Activated T-cell treated with anti-CD3 and anti-CD28 coated beads, Interleukin-2, amount 50 U/mL, for 4 hours (primary cell): Measurements from ENCODE around the gene DDB1. TPM values are rescaled to one million over a fixed set of nuclear protein-coding genes. Genes with fewer than 3 reads are reported as not detected.
A peak's percentile ranks its signal among the peaks of the same experiment; 100 is the strongest.

Source experiments
- ATAC-seq, 2 donors: fragments of 200-7000 bp; cut with Tn5 transposase; one replicate each; pipeline ENCODE4 v1.10.0; 2021
- DNase-seq: peaks from one replicate; pipeline ENCODE4 v3.0.0-alpha.2; 2020
- H3K27me3 Mint-ChIP-seq: one replicate; pipeline ENCODE4 v1.8.0; 2021; ENCODE audit warnings: low read depth, mixed read lengths
- H3K36me3 Mint-ChIP-seq: one replicate; pipeline ENCODE4 v1.8.0; 2022; ENCODE audit warnings: mixed read lengths; ENCODE audit not compliant: insufficient read depth
- H3K4me1 Mint-ChIP-seq: one replicate; pipeline ENCODE4 v1.8.0; 2021; ENCODE audit warnings: low read depth, mixed read lengths
- H3K4me3 Mint-ChIP-seq: one replicate; pipeline ENCODE4 v1.8.0; 2021; ENCODE audit warnings: mild to moderate bottlenecking, moderate library complexity, mixed read lengths
- H3K9me3 Mint-ChIP-seq: one replicate; pipeline ENCODE4 v1.8.0; 2021; ENCODE audit warnings: mixed read lengths
- total RNA-seq, 3 donors: library from RNA; stranded (reverse); gene quantifications; one replicate each; pipeline ENCODE4 v1.2.1, GENCODE V29; 2021

Gene DDB1
- total RNA-seq, 3 donors from 2014 or later: 313 to 358 (median 327) TPM

DNA sequence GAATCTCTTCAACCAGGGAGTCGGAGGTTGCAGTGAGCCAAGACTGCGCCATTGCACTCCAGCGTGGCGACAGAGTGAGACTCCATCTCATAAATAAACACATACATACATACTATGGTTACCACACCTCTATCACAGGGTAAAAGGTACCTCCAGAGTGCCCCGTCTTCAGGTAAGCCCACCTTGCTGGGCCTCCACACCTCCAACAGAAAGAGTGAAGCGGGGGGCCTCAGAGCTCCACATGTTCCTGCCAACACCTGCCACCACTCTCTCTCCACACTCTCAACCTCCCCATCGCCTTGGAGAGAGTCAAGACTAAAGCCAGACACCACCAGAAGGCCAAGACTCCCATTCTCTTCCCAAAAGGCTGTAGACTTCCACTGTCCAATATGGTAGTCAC is 27.5 kb downstream of the DDB1 start:
- ATAC-seq: no peak
- Mint-ChIP-seq H3K27me3 (no peaks in the 10 kb centered on the region), H3K36me3 (peaks cover 40% of the 10 kb centered on the region), H3K4me1 (peaks cover 2% of the 10 kb centered on the region), H3K9me3 (no peaks in the 10 kb centered on the region), H3K4me3 (no peak overlapping the region)
- DNase-seq: no peak

DNA sequence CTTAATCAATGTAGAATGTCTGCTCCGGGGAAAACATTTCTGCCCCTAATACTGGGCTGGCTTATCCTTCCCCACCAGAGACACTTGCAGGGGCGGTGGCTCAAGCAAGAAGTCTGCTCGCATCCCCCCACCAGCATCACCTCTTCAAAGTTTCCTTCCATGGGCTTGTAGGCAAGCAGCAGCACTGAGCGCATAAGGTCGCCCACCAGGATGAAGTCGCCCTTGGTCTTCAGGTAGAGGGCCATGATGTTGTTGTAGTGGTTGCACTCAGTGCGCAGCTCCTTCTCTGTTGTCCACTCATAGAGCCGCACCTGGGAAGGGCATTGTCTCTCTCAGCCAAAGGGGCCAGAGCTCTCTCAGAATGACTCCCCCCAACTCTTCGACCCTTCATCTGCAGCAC is 29.2 kb downstream of the DDB1 start:
- Mint-ChIP-seq H3K4me1 (peaks cover 11% of the 10 kb centered on the region), H3K9me3 (no peaks in the 10 kb centered on the region), H3K4me3 (no peak overlapping the region), H3K27me3 (no peaks in the 10 kb centered on the region), H3K36me3 (peaks cover 46% of the 10 kb centered on the region)
- no peak for ATAC-seq
- DNase-seq: no peak

DNA sequence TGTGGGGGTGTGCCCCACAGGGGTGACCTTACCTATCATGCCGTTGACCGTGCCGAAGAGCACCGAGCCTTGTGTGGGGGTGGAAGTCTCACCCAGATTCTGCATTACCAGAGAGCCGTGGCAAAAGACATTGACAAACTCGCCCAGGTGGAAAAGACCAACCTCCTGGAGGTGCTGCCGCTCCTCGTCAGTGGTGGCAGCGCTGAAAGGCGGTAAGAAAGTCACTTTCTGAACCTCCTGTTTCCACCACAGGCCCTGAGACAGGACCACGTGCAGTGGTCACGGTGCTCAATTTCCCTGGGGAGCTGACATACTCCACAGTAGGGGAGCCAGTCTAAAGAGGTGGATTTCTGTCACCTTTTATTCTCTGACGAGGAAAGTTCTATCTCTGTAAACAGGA is 30.4 kb downstream of the DDB1 start:
- H3K4me3 Mint-ChIP-seq: no peak overlapping the region
- H3K36me3 Mint-ChIP-seq: peaks cover 52% of the 10 kb centered on the region
- no peak for ATAC-seq
- H3K9me3 Mint-ChIP-seq: no peaks in the 10 kb centered on the region
- peaks cover 21% of the 10 kb centered on the region for H3K4me1 Mint-ChIP-seq
- DNase-seq: no peak
- H3K27me3 Mint-ChIP-seq: no peaks in the 10 kb centered on the region

DNA sequence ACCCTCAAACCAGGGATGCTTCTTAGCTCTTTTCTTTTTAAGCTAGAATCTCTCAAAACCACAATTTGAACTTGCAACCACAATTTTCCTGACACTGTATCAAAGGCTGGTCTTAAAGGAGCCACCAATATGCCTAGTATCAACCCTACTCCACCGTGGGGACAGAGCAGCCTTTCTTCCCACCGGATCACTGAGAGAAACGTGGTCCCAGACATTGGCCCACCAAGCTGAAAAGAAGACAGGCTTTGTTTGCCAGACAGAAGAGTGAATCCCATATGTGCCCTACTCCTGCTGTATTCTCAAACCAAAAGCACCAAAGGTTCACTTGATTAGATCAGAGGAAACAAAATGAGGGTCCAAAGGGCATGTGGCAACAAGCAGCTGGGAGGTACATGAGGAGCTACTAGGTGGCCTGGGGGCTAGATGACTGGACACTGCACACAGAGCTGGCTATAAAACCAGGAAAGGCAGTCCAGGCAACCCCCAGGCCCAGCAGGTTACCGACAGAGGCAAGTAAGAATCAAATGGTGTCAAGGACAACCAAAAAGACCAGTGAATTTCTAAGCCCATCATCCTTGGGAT is 34.2 kb downstream of the DDB1 start:
- H3K9me3 Mint-ChIP-seq: no peaks in the 10 kb centered on the region
- H3K36me3 Mint-ChIP-seq: peaks cover 47% of the 10 kb centered on the region
- peaks cover 27% of the 10 kb centered on the region for H3K4me1 Mint-ChIP-seq
- H3K27me3 Mint-ChIP-seq: peaks cover 3% of the 10 kb centered on the region
- no peak overlapping the region for H3K4me3 Mint-ChIP-seq
- DNase-seq (no peak), ATAC-seq (no peak)

DNA sequence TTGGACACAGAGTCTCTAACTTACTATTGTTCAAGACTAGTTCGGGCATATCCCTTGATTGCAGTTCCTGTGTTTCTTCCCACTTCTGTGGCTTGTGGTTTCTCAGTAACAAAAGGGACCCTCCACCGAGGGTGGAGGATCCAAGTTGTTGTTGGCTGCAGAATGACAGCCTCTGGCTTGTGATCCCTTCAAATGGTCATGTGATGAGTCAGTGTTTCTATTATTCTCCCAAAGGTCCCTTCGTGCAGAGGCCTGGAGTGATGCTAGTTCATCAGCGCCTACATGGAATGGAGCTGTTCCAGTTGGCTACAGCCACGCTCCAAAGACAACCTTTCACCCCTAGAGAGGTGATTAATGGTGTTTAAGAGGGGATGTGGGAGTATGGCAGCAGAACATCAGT is 35.2 kb downstream of the DDB1 start:
- ATAC-seq (no peak), DNase-seq (no peak)
- Mint-ChIP-seq H3K27me3 (peaks cover 10% of the 10 kb centered on the region), H3K4me1 (peaks cover 33% of the 10 kb centered on the region), H3K9me3 (no peaks in the 10 kb centered on the region), H3K4me3 (no peak overlapping the region), H3K36me3 (peaks cover 42% of the 10 kb centered on the region)

DNA sequence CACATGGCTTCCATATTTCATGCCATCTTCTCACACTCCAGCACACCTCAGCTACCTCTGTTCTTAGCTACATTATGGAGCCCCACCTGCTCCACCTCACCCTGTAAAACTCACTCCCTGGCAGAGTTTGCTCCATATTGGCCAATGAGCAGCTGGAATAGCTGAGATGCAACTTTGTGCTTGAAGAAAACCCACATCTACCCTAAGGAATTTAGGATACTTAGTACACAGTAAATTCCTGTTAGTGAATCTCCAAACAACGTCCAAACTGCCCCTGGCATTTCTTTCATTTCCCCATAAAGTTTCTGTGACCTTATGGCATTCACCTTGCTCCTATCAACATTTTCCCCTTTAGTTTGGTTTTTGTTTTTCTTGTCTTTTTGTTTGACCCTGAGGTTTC is 35.6 kb downstream of the DDB1 start:
- H3K36me3 Mint-ChIP-seq: peaks cover 41% of the 10 kb centered on the region

DNA sequence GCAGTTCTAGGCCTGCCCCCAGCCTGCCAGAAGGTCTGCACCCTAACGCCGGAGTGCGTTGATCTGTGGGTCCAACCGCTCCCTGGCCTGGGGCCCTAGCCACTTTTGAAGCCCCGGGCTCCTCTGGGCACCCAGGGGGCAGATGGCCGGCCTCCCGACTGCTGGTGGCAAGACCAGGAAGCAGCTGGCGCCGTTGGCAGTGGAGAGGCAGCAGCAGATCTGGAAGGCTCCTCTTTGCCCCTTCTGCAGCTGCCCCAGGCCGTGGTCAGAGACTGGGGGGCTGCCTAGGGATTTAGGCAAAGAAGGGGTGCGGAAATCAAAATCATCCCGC is 37.3 kb downstream of the DDB1 start:
- Mint-ChIP-seq H3K9me3 (no peaks in the 10 kb centered on the region), H3K36me3 (peaks cover 28% of the 10 kb centered on the region), H3K4me3 (peak overlapping the region; percentile 53), H3K27me3 (peaks cover 18% of the 10 kb centered on the region), H3K4me1 (peaks cover 31% of the 10 kb centered on the region)
- no peak for DNase-seq
- no peak for ATAC-seq

More for the DNA sequence above, 35.6 kb downstream of the DDB1 start:
- no peaks in the 10 kb centered on the region for H3K9me3 Mint-ChIP-seq
- DNase-seq: no peak
- no peak overlapping the region for H3K4me3 Mint-ChIP-seq
- peaks cover 14% of the 10 kb centered on the region for H3K27me3 Mint-ChIP-seq
- H3K4me1 Mint-ChIP-seq: peaks cover 33% of the 10 kb centered on the region
- no peak for ATAC-seq

DNA sequence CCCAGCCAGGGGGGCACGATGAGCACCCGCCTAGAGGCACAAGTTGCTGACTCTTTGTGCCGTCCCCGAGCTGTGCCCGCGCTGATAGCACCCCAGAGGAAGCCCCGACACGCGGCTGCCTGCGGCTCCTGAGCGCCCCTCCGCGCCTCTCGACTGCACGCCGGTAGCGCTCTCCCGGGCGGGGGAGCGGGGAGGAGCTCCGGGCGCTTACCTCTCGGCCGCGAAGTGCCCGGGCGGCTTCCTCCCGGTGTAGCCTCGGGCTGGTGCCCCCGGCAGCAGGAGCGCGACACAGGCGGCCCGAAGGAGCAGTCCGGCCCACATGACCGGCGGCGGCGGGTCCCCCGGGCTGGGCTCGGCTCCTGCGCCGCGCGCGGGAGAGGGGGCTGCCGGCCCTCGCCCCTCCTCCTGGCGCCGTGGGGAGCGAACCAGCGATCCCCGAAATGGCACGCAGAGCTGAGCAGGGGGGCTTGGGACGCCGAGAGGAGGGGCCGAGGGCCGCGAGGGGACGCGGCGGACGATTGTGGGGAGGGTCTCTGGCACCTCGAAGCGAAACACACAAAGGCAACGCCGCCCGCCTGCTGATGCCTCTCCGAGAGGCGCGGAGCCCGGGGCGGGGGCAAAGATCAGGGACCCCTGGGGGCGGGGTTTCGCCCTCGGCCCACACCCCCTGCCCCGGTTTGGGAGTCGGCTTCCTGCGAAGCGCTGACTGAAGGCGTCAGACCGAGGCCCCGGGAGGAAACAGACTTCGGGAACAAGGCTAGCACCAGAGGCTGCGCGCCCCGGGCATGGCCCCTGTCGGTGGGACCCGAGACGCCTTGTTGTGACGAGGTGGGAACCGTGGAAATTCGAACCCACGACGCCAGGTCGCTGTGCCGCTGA is 37.9 kb downstream of the DDB1 start, which contains the start of gene VWCE:
TSS of gene VWCE (minus strand) at position 600 of the 879 bp plus-strand sequence. CDS start at position 321, 279 bp downstream.
- peak; percentile 87 to 91 for ATAC-seq

DNA sequence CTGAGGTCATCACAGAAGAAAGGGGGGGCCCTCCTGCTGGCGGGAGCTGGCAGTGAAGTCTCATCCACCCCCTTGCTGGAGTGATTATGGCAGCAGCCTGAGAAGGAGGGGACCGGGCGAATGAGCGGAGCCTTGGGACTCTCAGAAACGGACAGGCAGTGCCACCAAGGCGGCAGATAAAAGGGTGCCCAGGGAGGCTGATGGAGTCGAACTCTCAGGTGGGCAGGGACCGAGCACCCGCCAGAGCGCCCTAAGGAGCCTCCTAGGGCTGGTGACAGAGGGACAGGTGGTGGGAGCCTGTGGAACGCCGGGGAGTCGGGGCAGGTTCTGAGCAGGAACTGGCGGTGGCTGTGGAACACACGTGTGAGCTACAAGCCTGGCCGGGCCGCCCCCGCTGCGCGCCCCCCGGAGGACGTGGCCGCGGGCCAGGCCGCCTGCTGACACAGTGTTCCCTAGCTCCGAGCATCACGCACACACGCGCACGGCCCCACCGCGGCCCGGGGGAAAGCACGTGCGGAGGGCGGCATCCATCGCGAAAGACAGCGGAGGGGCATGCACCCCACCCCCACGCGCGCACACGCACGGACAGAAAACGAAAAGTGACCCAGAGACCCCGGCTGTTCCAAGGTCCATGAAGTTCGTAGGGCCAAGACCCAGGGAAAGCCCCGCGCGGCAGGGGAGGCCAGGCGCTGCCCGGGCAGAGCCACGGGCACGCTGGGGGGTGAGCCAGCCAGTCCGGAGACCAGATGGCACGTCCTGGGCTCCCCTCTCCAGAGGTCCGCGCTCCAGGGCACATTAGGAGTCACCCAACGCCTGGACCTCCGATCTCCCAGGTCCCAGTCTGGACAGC is 38.8 kb downstream of the DDB1 start:
- Mint-ChIP-seq H3K4me3 (peak overlapping the region; percentile 84), H3K4me1 (peaks cover 26% of the 10 kb centered on the region), H3K36me3 (peaks cover 18% of the 10 kb centered on the region), H3K9me3 (no peaks in the 10 kb centered on the region), H3K27me3 (peaks cover 18% of the 10 kb centered on the region)
- DNase-seq (peak; percentile 31), ATAC-seq (peak; percentile 51 to 52)

More for the DNA sequence above, 37.9 kb downstream of the DDB1 start, which contains the start of gene VWCE:
- Mint-ChIP-seq H3K4me1 (peaks cover 31% of the 10 kb centered on the region), H3K27me3 (peaks cover 18% of the 10 kb centered on the region), H3K9me3 (no peaks in the 10 kb centered on the region), H3K4me3 (peak within 1 kb of the TSS; percentile 84), H3K36me3 (peaks cover 22% of the 10 kb centered on the region)
- DNase-seq: peak; percentile 60

DNA sequence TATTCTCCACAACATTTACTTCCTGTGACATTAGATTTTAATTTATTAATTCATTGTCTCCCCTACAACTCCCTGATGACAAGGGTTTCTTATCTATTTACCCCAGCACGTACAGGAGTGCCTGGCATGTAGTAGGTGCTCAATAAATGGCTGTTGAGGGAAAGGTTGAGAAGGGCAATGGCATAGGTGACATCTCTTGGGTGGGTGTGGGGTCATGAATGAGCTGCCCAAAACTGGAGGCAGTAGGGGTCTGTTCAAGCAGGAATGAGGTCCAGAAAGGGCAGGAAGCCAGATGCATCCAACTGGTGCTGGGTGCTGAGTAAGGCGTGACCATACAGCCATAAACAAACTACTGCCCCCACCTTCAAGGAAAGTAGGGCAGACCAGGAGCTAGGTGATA is 40.5 kb downstream of the DDB1 start:
- Mint-ChIP-seq H3K27me3 (peaks cover 21% of the 10 kb centered on the region), H3K9me3 (no peaks in the 10 kb centered on the region), H3K4me1 (peaks cover 12% of the 10 kb centered on the region), H3K4me3 (peak overlapping the region; percentile 6), H3K36me3 (peaks cover 6% of the 10 kb centered on the region)
- DNase-seq (no peak), ATAC-seq (no peak)

DNA sequence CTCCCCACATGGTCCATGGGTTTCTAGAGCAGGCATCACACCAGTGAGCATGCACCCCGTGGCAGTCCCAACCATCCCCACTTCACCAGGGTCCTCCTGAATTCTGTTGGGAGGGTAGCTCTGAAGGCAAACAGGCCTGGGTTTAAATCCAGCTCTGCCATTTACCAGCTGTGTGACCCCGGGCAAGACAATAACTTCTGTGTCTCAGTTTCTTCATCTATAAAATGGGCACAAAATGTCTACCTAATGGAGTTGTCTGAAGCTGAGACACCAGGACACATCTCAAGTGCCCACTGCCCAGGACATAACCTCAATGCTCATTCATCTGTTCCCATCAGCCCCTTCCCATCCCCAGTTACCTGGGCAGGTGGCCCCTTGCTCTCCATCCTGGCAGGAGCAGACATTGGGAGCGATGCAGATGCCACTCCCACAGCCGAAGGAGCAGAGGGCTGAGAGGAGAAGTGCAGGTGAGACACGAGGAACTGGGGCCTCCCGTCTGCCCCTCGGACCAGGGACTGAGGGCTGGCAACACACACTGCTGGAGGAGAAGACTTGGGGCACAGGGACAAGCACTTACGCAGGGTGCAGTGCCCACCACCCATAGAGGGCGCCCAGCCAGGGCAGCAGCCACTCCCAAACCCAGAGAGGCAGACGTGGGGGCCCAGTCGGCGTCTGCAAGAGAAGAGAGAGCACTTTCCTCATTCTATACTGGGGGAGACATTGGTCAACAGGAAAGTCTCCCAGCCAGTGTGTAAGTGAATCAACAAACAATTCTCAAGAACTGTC is 41.8 kb downstream of the DDB1 start:
- ATAC-seq (no peak), DNase-seq (no peak)
- peaks cover 21% of the 10 kb centered on the region for H3K27me3 Mint-ChIP-seq
- H3K9me3 Mint-ChIP-seq: no peaks in the 10 kb centered on the region
- peaks cover 3% of the 10 kb centered on the region for H3K36me3 Mint-ChIP-seq
- H3K4me3 Mint-ChIP-seq: no peak overlapping the region
- peaks cover 12% of the 10 kb centered on the region for H3K4me1 Mint-ChIP-seq

DNA sequence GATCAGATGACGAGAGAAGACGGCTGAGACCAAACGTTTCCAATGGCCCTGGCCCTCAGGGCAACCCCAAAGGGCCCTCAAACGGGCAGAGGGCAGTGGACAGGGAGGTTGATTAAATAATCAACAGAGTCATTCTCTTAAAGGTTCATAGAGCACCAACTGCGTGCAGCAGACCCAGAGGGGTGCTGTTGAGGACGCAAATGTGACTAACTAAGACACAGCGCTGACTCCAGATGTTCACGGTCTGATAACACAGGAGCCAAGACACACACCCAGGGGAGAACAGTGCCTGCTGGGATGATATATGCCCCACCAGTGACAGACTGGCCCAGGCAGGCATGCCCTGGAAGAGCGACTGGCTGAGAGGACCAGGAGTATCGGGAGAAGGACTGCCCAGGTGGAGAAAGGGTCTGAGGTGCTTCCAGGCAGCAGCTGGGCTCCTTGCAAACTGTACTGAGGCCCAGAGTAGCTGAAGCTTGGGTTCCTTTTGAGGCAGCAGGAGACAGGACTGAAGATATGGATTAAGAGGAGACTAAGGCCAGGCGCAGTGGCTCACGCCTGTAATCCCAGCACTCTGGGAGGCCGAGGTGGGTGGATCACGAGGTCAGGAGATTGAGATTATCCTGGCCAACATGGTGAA is 45.4 kb downstream of the DDB1 start:
- peaks cover 3% of the 10 kb centered on the region for H3K36me3 Mint-ChIP-seq
- DNase-seq: no peak
- peaks cover 8% of the 10 kb centered on the region for H3K27me3 Mint-ChIP-seq
- H3K9me3 Mint-ChIP-seq: no peaks in the 10 kb centered on the region
- H3K4me1 Mint-ChIP-seq: no peaks in the 10 kb centered on the region
- no peak for ATAC-seq
- H3K4me3 Mint-ChIP-seq: no peak overlapping the region

DNA sequence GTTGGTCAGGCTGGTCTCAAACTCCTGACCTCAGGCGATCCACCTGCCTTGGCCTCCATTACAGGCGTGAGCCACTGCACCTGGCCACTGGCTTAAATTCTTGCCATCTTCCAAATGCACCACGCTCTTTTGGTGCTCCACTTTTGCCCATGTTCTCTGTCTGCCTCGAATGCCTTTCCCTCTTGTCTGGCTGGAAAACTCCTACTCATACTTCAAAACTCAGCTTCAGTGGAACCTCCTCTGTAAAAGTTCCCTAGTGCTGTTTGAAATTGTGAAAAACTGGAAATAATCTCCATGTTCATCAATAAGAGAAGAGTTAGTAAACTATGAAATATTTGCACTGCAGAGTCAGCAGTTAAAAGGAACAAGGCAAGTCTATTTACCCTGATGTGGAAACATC is 49.3 kb downstream of the DDB1 start:
- DNase-seq (no peak), ATAC-seq (no peak)
- Mint-ChIP-seq H3K27me3 (peaks cover 3% of the 10 kb centered on the region), H3K36me3 (peaks cover 3% of the 10 kb centered on the region), H3K4me1 (no peaks in the 10 kb centered on the region), H3K4me3 (no peak overlapping the region), H3K9me3 (no peaks in the 10 kb centered on the region)
